Stimulated activated CD4-positive, alpha-beta T cell treated with anti-CD3 and anti-CD28 coated beads, Interleukin-2, amount 100 ng/mL, for 24 hours (primary cell): ENCODE data around the gene FGD5.
A peak's percentile ranks its signal among the peaks of the same experiment; 100 is the strongest.

Experiments
- DNase-seq, 2 donors: peaks; one replicate each; pipeline ENCODE4 v3.0.0-alpha.2; 2020

The FGD5 gene, protein sequence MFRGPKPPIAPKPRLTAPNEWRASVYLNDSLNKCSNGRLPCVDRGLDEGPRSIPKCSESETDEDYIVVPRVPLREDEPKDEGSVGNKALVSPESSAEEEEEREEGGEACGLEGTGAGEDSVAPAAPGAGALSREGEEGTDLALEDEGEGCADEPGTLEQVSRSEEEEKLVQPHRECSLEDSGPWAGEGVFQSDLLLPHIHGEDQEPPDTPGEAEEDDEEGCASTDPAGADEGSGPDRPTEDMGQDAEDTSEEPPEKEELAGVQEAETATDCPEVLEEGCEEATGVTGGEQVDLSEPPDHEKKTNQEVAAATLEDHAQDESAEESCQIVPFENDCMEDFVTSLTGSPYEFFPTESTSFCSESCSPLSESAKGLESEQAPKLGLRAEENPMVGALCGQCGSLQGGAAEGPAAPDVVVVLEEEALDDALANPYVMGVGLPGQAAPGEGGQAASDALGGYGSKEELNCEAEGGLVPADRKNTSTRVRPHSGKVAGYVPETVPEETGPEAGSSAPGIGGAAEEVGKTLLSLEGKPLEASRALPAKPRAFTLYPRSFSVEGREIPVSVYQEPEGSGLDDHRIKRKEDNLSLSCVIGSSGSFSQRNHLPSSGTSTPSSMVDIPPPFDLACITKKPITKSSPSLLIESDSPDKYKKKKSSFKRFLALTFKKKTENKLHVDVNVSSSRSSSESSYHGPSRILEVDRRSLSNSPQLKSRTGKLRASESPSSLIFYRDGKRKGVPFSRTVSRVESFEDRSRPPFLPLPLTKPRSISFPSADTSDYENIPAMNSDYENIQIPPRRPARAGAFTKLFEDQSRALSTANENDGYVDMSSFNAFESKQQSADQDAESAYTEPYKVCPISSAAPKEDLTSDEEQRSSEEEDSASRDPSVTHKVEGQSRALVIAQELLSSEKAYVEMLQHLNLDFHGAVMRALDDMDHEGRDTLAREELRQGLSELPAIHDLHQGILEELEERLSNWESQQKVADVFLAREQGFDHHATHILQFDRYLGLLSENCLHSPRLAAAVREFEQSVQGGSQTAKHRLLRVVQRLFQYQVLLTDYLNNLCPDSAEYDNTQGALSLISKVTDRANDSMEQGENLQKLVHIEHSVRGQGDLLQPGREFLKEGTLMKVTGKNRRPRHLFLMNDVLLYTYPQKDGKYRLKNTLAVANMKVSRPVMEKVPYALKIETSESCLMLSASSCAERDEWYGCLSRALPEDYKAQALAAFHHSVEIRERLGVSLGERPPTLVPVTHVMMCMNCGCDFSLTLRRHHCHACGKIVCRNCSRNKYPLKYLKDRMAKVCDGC (N-terminal part only)

DNA sequence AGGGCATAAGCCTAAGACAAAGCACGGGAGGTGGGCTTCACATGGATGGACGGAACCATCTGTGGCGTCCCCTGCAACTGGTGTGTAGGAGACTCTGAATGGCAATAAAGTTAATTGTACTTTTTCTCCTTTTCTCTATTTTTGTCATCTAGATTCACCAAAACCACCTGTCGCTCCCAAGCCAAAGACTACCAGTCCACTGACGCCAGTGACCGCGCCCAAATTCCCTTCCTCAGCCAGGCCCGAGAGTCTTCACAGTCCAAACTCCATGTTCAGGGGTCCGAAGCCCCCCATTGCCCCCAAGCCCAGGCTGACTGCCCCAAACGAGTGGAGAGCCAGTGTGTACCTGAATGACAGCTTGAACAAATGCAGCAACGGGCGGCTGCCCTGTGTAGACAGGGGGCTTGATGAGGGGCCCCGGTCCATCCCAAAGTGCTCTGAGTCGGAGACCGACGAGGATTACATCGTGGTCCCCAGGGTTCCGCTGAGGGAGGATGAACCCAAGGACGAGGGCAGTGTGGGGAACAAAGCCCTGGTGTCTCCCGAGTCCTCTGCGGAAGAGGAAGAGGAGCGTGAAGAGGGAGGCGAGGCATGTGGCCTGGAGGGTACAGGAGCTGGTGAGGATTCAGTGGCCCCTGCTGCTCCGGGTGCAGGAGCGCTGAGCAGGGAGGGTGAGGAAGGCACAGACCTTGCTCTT, at the start of gene FGD5:
Gene FGD5, plus strand, starts transcription at position 159 of the 697 bp plus-strand sequence. Its CDS starts 110 bp downstream, at position 269.
- DNase-seq: no peak

DNA sequence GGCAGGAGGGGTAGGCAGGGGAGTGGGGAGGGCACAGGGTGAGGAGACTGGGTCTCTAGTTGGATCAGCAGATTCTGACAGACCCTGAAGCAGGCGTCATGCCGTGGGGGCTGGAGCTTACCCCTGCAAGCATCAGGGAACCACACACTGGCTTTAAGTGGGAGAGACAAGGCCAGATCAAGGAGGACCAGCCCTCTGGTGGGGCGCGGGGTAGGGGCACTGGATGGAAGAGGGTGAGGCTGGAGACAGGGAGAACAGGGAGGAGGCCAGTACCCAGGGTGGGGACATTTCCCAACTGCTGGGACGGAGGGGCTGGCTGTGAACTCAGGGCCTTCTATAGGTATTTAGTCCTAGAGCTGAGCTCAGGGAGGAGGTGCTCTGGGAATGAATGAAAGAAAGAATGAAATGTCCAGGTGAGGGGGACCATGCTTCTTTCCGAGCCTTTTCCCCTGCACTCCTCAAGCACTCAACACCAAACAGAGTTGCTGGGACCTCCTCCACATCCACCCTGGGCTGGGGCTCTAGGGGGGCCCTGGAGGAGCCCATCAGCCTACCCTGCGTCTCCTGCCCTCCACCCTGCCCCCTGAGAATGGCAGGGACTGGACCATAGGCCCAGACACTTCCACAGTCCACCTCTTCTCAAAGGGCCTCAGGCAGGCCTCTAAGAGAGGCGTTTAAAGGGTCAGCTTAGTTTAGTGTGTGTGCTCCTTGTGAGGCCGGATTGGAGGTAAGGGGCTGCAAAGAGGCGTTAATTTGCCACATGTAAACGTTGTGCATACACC, 49.0 kb upstream of the FGD5 start:
- no peak for DNase-seq

DNA sequence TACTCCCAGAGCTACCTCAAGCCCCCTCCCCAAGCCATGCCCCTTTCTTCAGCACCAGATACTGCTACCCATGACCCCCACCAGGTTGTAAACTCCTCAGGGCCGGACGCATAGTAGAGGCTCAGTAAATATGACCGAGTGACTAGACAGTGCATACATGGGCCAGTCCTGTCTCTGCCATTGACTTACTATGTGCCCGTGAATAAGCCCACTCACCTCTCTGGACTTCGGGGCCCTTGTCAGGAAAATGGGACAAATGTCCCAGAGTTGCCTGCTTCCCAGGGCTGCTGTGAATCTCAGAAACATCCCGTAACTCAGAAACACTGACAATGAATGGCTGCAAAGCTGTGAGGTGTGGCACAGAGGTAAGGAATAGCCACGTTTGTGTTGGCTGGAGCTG, 48.2 kb upstream of the FGD5 start:
- DNase-seq: no peak

DNA sequence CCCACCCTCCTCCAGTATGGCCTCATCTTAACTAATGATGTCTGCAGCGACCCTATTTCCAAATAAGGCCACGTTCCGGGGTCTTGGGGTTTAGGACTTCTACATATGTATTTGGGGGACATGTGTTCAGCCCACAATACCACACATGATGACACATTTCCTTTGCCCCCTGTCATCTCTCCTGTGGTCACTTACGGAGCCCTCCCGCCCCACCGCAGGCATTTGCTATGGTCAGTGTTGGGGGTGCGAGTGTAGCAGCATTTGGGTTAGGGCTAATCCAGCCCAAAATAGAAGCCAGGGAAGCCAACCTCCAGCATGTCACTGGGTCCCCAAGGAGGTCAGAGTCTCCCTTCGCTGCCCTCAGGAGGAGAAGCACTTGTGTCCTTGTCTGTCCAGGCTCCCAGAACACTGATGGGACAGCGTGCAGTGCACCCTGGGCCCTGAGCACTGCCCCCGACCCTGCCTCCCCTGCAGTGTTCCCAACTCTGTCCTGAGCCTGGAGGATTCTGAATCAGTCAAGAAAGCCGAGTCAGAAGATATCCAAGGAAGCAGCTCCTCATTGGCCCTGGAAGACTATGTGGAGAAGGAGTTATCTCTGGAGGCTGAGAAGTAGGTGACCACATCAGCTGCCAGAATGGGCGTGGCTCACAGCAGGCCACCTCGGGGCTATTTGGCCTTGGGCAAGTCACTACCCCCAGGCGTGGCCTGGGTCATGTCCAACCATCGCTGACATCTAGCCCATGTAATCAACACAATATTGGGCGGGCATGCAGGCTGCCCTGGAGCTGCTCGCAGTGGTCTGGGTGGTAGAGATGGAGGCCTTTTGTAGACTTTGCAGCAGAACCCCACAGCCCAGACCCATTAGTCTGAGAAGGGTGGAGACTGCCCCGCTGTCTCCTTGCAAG, 46.9 kb upstream of the FGD5 start:
- no peak for DNase-seq

DNA sequence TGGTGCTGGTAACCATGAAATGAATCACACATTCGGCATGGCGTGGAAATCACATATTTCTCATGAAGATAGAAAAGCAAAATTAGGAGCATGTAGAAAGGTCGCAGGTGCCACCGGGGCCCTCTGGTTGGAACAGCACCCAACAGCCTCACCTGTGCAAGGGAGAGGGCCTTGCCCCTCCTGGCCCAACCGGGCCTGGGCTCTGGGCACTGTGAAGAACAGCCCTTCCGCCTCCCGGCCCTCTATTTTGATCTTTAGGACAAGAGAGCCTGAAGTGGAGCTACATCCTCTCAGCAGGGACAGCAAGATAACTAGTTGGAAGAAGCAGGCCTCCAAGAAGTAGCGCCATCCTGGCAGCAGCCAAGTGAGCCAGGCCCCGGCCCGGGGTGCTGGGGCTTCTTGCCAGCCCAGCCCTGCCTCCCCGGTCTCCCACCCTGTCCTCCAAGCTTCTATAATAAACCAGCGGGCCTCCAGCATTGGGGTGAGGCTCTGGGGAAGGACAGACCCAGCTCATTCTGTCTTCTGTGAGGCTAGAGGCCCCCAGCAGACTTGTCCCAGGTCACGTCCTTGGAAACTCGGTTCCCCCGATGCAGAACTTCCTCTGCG, 46.1 kb upstream of the FGD5 start:
- DNase-seq: no peak

DNA sequence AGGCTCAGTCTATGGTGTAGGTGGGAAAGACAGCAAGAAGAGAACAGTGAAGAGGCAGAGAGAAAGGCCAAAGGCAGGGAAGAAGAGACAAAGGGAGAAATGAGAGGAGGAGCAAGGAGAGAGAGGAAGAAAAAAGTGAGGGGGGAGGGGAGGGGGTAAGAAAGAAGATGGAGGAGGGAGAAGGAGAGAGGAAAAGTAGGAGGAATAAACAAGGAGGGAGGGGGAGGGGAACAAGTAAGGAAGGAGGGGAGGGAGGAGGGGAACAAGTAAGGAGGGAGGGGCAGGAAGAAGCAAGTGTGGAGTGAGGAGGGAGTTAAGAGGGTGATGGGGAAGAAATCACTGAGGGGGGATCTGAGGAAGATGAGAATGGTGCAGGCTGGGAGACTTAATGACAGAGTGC, 45.5 kb upstream of the FGD5 start:
- no peak for DNase-seq

DNA sequence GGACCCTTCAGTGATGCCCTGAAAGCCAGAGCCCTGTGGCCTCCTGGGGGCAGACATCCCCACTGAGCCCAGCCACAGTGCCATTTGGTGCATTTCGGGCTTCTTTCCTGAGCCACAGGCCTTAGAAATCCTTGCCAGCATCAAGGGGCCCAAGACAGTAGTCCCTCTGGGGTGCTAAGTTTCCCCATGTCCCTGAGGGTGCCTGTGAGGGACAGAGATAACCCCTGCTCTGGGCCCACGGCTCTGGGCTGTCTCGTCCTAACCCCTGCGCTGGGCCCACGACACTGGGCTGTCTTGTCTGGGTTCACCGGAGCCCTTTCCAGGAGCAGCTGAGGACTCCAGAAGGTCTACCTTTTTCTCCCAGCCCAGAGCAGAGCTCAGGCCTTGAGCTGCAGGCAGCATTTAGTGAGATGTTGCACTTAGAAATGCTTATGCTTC, 45.1 kb upstream of the FGD5 start:
- no peak for DNase-seq

DNA sequence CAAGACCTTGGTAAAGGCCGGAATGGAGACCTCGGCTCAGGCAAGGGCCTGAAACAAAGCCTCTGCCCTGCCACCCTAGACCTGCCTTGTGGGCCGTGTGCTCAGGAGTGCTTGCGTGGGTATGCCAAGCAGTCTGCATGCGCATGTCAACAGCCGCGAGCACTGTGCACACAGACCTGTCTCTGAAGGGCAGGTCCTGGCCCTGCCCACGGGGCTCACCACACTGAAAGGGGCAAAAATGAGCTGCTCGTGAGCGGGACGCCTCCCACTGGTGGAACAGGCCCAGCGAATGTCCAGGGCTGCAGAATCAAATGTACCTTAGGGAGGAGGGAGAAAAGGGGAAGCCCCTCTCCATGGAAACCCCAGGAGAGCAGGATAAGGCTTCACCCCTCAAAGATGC, 44.3 kb upstream of the FGD5 start:
- DNase-seq: no peak

DNA sequence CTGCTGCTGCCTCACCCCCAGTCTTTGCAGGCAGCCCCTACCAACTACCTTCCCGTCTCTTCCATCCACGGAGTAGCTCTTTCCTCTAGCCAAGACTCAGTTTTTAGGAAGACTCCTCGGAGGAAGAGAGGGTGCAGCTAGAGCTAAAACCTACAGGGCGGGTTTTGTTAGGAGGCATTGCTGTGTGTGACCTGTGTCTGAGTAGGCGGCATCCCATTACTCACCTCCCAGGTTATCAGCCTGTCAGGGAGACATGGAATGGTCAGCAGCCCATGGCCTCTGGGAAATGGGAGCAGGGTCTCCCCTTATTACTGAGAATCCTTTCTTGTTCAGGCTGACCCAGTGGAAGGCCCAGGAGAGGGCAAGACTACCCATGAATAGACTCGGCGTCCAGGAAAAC, 43.8 kb upstream of the FGD5 start:
- no peak for DNase-seq

DNA sequence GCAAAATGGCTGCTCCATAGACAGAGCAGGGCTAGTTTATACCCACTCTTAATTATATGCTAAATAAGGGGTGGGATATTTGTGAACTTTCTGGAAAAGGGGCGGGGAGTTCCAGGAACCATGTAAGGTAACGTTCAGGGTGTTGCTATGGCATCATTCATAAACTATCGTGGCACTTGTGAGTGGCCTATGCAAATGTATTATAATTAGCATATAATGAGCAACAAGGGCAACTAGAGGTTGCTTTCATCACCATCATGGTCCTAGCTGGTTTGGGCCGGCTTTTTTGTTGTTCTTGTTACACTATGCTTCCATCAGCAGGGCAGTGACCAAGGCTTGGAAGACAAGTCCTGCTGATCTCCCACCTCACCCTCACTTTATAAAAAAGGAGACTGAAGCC, 43.2 kb upstream of the FGD5 start:
- no peak for DNase-seq

DNA sequence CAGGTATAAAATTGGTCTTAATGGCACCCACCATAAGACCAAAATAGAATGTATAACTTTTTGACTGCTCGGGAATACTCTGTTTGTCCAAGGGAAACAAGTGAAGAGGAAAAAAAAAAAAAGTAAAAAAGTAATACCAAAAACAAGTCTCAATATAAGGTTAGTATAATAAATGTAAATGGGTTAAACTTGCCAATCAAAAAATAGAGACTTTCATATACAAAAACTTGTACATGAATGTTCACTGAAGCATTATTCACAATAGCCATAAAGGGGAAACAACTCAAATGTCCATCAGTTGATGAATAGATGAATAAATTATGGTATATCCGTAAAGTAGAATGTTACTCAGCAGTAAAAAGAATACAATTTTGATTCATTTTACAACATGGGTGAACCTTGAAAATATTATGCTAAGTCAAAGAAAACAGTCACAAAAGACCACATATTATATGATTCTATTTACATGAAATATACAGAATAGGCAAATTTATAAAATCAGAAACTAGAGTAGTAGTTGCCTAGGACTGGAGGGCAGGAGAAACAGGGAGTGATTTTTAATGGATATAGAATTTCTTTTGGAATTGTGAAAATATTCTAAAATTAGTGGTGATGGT, 39.6 kb upstream of the FGD5 start:
- no peak for DNase-seq

DNA sequence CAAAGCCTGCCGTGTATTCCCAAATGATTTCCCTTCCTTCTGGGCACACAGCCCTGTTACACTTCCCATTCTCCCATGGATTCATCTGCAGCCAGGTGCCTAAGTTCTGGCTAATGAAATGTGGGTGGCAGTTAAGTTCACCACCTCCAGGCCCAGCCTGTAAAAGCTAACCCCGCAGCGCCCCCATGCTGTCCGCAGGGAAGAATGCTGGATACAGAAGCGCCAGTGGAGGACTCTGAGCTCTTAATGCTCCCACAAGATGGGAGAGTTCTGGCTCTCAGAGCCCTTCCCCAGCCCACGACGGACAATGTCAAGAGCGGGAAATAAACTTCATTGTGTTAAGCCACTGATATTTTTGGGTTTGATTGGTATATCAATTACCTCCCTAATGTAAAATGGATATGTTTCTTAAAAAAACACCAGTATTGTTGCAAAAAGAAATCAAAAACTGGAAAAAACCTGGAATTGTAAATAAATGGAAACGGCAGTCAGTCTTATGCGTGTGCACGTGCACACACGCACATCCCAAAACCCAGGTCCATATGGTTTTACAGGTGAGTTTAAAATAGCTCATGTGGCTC, 37.7 kb upstream of the FGD5 start:
- peak in 1 of 2 donors; percentile 35 for DNase-seq

DNA sequence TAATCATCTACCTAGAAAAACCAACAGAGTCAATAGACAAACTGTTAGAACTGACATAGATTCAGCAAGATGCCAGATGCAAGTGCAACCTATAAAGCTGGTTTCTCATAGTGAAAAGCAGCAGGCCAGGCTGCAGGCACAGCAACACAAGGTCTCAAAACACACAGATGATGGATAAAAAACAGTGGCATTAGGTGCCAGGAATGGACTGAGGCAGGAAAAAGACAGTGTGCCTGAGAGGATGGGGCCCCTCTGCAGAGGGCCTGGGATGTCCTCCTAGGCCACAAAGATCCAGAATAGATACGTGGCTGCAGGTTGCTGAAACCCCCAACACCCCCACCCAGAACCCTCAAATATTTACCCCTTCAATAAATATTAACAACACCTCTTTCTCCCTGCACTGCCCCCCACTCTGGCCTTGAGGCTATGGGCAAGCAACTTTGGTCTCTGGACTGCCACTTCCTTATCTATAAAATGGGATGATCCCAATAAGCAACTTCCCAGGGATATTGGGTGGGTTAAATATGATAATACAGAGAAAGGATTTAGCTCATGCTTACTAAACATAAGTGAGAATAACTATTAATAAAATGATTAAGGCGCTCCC, 35.2 kb upstream of the FGD5 start:
- DNase-seq: no peak

DNA sequence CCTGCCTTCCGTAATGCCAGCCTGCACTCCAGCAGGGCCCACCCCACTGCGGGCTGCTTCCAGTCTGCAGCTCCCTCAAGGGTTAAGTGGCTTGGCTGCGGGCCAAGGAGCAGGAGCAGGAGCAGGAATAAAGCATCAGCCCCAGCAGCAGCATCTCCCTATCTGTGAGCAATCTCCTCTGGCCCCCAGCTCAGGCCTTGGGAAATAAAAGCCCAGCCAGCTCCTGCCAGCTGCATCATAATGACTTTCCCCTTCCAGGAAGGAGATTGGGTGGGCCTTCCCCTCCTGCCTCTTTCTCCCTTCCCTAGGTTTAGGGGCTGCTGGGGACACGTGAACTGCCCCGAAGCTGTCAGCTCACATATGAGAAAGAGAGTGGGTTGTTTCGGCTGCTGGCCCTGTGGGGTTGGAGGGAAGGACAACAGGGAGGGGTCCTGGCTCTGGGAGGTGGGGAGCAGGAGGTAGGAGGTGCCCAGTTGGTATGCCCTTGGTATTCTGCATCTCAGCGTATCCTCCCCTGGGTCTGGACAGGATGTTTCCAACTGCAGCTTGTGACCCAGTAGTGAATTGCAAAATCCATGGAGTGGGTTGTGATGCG, 34.6 kb upstream of the FGD5 start:
- no peak for DNase-seq

DNA sequence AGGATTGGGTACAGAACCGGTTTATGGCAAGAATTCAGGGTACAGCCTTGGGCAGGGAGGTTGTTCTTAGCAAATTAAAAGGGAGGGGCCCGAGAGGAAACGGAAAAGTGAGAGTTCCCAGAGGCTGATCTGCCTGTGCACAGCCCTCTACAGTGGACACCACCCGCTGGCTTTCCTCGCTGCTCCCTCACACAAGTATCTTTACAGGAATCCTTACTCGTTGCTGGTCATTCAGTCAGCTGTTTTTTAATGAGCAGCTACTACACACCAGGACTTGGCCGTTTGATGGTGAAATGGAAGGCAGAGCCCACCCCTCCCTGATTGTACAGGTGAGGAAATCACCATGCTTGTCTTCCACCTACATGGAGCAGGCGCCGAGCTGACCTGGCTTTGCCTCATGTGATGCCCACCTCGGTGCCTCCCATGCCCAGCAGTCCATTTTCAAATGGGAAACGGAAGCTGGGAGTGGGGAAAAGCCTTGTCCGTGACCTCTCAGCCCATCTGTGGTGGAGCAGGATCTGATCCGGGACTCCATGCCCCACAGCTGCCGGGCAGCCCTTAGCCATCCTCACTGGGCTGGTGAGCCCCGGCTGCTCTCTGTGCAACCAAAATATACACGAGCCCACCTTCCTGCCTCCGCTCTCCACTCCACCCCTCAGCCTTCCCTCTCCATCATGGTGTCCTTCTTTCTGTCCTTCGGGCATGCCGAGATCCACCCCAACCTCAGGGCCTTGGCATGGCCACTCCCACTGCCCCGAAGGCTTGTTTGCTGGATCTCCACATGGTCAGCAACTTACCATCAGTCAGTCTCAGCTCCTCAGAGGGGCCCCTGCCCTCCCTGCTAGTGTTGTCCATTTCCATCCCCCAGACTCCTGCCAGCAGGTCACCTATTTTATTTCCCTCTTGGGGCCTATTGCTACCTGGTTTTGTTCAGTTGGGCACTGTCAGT, 33.3 kb upstream of the FGD5 start:
- no peak for DNase-seq

DNA sequence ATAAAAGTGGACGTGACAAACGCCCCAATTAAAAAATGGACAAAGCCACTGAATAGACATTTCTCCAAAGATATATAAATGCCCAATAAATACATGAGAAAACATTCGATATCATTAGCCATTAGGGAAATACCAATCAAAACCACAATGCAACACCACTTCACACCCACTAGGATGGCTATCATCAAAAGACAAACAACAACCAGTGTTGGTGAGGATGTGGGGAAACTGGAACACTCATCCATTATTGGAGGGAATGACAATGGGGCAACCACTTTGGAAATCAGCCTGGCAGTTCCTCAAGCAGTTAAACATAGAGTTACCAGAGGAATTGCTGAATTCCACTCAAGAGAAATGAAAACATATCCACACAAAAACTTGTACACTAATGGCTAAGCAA, 32.4 kb upstream of the FGD5 start:
- DNase-seq: no peak

DNA sequence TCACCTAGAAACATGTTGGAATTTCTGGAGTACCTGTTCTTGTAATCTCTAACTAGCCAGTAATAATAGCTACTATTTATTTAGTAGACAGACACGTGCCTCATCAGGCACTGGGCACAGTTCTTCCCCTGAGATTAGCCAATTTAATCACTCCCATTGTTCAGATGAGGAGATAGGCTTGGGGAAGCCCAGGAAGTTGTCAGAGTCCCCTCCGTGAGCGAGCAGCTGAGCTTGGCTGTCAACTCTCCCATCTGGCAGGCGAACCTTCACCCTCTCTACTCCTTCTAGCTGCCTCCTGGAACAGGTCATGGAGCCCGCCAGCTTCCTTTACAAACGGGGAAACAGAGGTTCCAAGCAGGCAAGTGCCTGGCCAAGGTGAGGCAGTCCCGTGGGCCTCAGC, 31.1 kb upstream of the FGD5 start:
- no peak for DNase-seq
